ENCODE results near the gene MAPK6.
"Not testable (repeated sequence)": the region's sequence is repeated elsewhere in the genome, so short reads cannot be mapped to it uniquely, and the experiment has no call there.

The MAPK6 gene

DNA sequence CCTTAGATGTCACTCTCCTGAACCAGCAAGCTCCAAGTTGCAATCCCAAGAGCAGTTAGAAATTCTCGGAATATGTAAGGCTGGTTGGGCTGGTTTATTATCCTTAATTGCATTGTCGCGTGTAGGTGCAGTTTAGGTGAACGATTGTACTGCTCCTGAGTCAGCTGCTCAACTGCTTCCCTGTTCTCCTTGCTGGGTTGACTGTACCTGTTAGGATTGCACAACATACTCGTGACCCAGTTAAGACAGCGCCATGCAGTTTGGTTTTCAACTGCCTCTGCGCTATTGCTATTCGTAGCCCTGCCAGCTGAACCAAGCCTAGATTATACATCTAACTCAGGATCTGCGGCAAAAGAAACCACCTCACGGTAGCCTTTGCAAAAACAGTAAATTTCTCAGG lies 52.6 kb downstream of the MAPK6 start:
- no peak overlapping the region for H3K4me3 Mint-ChIP-seq
- DNase-seq (no peak), ATAC-seq (replicated peaks) (no peak)
- H3K27me3 Mint-ChIP-seq, result no peaks in the 10 kb centered on the region
- peaks cover 1 to 14% of the 10 kb centered on the region in 2 donors for H3K4me1 Mint-ChIP-seq
- H3K9me3 Mint-ChIP-seq, result no peaks in the 10 kb centered on the region
- H3K36me3 Mint-ChIP-seq, result peaks cover under 1 to 1% of the 10 kb centered on the region in 2 donors
- H3K27ac Mint-ChIP-seq, result no peak overlapping the region

DNA sequence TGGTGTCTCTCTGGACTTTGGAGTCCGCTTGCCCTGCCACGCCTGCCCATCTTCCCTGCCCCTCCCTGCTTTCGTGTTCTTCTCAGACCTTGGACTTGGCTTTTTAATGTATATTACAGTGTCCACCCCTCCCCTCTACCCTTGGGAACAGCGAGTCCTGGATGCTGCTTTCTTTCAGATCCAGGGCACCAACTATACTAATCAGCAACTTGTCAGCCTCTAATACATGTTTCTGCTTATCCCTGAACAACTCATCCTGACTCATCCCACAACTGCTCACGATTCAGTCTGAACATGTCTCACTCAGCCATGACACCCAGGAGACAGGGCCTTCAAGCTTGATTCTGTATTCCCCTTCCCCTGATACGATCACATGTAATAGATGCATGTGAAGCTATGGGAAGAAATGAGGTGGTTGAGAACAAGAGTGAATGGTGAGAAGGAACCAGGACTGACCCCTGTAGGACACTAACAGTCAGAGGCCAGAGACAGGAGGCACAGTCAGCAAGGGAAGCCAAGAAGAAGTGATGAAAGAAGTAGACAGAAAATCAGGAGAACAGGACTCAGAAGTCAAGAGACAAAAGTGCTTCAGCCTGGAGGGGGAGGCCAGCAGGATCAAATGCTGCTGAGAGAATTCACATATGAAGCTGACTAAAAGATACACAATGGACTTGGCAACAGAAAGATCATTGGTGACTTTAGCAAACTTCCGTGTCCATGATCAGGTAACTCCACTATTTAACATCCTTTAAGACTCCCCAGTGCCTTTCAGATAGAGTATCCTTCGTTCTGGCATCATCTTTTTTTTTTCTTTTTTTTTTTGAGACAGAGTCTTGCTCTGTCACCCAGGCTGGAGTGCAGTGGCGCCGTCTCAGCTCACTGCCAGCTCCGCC lies 58.1 kb downstream of the MAPK6 start:
- ATAC-seq (replicated peaks) (no peak), DNase-seq (no peak)
- no peaks in the 10 kb centered on the region for H3K9me3 Mint-ChIP-seq
- no peaks in the 10 kb centered on the region for H3K36me3 Mint-ChIP-seq
- H3K27ac Mint-ChIP-seq, result no peak overlapping the region
- no peak overlapping the region for H3K4me3 Mint-ChIP-seq
- H3K4me1 Mint-ChIP-seq, result peaks cover 9 to 10% of the 10 kb centered on the region in 2 donors
- peaks cover 3 to 8% of the 10 kb centered on the region in 2 donors for H3K27me3 Mint-ChIP-seq

DNA sequence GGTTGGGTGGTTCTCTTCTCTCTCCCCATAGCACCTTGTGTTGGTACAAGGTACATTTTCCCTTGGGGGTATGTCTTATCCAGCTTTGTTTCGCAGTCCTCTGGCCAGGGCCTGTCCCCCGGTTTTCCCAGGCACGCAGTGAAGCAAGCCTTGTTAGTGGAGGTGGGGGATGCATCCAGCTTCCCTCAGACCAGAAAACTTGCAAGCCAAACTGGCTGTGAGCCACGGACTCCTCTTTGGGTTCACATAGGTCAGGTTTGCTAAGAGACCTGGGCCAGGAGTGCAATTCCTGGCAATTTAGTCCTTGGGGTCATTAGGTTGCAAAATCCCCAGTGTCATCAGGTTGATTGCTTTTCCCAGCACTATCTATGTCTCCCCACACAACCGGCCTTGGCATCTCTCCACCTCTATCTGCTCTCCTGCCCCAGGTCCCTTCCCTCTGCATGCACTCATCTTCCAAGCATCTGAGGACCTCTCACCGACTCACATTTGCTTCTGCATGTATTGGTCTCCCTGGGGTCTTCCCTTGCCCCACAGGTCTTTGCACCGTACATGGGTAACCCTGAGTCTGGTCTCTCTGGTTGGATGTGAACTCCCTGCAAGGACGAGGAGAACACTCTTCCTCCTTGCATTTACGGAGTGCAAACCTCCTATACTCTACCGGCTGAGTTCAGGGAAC lies 59.3 kb downstream of the MAPK6 start:
- ATAC-seq (replicated peaks), result no peak
- no peak overlapping the region for H3K27ac Mint-ChIP-seq

DNA sequence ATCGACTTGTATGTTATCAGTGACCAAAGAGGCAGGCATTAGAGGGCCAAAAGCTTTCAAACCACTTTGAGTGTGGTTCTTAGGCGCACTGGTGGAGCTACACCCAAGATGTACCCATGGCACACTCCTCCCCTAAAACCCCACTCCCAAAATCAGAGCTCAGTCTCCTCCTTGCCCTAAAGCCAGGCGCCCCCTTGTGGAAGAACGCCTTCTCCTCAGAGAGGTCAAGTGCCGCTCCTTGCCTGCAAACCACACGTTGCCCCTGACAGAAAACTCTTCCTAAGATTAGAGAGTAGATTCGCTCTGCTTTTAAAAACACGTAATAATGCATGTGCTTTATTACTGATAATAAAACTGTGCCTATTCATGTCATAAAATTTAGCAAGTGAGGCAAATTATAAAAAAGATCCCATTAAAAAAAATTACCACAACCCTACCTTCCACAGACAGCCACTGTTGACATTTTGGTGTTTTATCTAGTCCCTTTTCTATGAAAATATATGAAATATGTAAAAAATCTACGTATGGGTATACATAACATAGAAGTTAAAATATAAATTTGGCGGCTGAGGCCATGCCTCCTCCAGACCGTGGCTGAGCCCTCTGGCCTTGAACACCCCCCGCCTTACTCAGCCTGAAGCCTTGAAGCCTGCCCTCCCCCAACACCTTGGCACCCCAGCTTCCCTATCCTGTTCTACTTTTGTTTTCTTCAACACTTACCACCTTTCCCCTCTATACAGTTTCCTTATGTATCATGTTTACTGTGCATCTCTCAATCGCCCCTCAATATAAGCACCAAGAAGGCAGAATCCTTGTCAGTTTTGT lies 60.1 kb downstream of the MAPK6 start:
- H3K27ac Mint-ChIP-seq, result peak overlapping the region; percentile 0
- no peaks in the 10 kb centered on the region for H3K9me3 Mint-ChIP-seq
- ATAC-seq (replicated peaks) (peak; percentile 74 to 76), DNase-seq (peak; percentile 40)
- H3K36me3 Mint-ChIP-seq, result no peaks in the 10 kb centered on the region
- no peak overlapping the region for H3K4me3 Mint-ChIP-seq
- H3K4me1 Mint-ChIP-seq, result peaks cover 24 to 26% of the 10 kb centered on the region in 2 donors
- H3K27me3 Mint-ChIP-seq, result peaks cover 7 to 8% of the 10 kb centered on the region in 2 donors

More for the DNA sequence above, 59.3 kb downstream of the MAPK6 start:
- Mint-ChIP-seq H3K36me3 (no peaks in the 10 kb centered on the region), H3K27me3 (peaks cover 3 to 8% of the 10 kb centered on the region in 2 donors), H3K9me3 (no peaks in the 10 kb centered on the region), H3K4me3 (no peak overlapping the region), H3K4me1 (peaks cover 20 to 21% of the 10 kb centered on the region in 2 donors)
- DNase-seq, result no peak

DNA sequence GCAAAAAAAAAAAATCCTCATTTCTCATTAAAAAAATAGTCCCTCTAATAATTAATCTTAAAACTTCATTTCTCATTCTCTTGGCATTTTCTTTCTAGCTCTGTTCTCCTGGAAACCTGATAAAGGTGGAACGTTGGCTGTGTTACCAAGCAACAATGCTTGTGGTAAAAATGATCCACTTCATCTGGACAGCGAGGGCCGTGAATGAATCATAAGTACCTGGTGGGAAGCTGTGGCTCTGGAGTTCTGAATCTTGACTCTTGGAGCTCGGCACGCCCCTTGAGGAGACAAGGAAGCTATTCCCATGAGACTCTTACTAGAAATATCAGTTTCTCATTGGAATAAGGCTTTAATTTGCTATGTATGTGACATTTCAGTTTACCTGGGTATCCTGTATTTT lies 61.0 kb downstream of the MAPK6 start:
- DNase-seq, result no peak
- no peaks in the 10 kb centered on the region for H3K36me3 Mint-ChIP-seq
- no peak for ATAC-seq (replicated peaks)
- peaks cover 7 to 8% of the 10 kb centered on the region in 2 donors for H3K27me3 Mint-ChIP-seq
- peaks cover 24 to 26% of the 10 kb centered on the region in 2 donors for H3K4me1 Mint-ChIP-seq
- H3K27ac Mint-ChIP-seq, result no peak overlapping the region
- H3K4me3 Mint-ChIP-seq, result no peak overlapping the region
- no peaks in the 10 kb centered on the region for H3K9me3 Mint-ChIP-seq

DNA sequence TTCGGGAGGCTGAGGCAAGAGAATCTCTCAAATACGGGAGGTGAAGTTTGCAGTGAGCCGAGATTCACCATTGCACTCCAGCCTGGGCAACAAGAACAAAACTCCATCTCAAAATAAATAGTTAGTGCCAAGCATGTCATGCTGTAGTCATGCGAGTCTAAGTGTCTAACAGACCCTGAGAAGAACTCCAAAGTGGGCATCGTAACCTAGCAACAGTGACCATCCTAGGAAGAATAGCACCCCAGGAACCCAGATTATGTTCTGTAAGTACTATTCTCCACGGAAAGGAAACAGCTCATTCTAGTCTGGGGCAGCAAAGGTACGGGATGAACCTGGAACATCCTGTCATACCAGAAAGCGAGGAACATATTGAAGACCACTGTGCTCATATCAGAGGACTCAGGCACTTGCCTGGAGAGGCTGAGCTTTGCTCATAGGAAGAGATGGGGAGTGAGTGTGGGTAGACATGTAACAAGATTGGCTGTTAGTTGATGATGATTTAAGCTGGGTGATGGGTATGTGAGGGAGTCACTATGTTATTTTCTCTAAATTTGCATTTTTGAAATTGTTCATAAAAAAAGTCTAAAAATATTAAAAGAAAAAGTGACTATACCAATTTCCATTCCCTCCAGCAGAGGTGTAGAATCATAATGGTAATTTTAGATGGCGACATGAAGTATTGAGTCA lies 61.8 kb downstream of the MAPK6 start:
- Mint-ChIP-seq H3K4me3 (no peak overlapping the region), H3K4me1 (peaks cover 24 to 26% of the 10 kb centered on the region in 2 donors), H3K9me3 (no peaks in the 10 kb centered on the region), H3K27me3 (peaks cover 7 to 8% of the 10 kb centered on the region in 2 donors), H3K36me3 (no peaks in the 10 kb centered on the region), H3K27ac (no peak overlapping the region)
- no peak for DNase-seq
- ATAC-seq (replicated peaks), result no peak

DNA sequence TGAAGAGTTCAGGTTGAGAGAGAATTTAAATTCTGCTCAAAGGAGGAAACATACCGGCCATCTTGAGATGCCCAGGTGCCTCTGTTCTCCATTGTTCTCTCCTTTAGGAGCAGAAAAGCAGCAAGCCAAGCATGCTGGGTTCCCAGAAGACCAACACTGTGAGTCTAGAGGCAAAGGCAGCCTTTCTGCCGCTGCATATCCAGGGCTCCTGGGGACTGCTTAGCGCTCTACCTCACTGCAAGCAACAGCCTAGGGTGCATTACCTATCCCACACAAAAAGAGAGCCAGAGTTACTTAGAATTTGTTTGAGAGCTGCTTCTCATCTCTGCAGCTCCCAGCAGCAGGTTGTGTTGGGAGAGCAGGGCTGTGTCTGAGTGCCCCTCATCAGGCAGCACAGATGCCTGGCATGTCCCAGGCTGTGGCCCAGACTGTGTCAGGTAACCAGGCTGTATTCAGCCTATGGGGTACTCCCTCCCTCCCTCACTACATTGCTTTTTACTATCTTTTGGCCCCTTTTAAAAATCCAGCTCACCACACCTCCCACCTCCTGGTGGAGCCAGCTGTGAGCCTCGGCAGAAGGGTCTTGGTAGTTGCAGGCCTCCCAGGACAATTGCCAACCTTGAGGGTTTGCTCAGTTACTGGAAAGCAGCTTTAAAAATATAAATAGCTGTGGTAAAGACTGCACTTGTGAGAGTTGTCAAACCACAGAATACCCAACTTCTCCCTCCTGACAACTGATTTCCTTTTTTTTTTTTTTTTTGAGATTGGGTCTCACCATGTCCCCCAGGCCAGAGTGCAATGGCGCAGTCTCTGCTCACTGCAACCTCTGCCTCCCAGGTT lies 63.4 kb downstream of the MAPK6 start:
- ATAC-seq (replicated peaks) (peak; percentile 74 to 81), DNase-seq (no peak)
- Mint-ChIP-seq H3K4me3 (no peak overlapping the region), H3K9me3 (no peaks in the 10 kb centered on the region), H3K27ac (no peak overlapping the region), H3K4me1 (peaks cover 20 to 26% of the 10 kb centered on the region in 2 donors), H3K36me3 (no peaks in the 10 kb centered on the region), H3K27me3 (peaks cover 7 to 8% of the 10 kb centered on the region in 2 donors)

DNA sequence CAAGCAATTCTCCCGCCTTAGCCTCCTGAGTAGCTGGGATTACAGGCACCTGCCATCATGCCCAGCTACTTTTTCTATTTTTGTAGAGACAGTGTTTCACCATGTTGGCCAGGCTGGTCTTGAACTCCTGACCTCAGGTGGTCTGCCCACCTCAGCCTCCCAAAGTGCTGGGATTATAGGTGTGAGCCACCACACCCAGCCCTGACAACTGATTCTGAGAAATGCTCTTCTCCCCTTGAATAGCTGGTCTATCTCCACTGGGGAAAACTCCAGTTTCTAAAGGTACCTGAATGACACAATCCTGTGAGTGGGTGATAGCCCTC lies 64.0 kb downstream of the MAPK6 start:
- Mint-ChIP-seq H3K4me3 (peak overlapping the region in 1 of 2 donors; percentile 27), H3K4me1 (peaks cover 20 to 26% of the 10 kb centered on the region in 2 donors)
- not testable (repeated sequence) for H3K36me3 Mint-ChIP-seq; H3K9me3 Mint-ChIP-seq; DNase-seq; H3K27me3 Mint-ChIP-seq; ATAC-seq (replicated peaks); H3K27ac Mint-ChIP-seq

DNA sequence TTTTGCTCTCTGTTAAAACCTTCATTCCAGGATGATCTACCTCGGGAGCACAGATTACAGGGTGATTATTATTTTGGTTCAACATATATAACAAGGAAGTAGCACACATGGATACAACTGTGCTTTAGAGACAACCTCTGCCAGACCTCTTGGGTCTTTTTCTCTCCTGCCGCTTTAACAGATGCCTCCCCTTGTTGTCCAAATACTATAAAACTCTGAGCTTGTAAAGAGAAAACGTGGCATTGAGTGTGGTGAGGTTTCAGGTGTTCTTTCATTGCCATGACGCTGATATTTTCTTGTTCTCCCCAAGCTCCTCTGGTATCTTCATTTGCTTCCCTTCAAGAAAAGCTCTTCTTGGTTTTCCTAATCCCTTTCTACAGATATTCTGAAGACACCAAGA lies 64.6 kb downstream of the MAPK6 start:
- no peaks in the 10 kb centered on the region for H3K36me3 Mint-ChIP-seq
- H3K27me3 Mint-ChIP-seq, result peaks cover 6 to 7% of the 10 kb centered on the region in 2 donors
- no peak for ATAC-seq (replicated peaks)
- H3K27ac Mint-ChIP-seq, result no peak overlapping the region
- H3K4me3 Mint-ChIP-seq, result no peak overlapping the region
- H3K9me3 Mint-ChIP-seq, result no peaks in the 10 kb centered on the region
- DNase-seq, result no peak
- peaks cover 18 to 26% of the 10 kb centered on the region in 2 donors for H3K4me1 Mint-ChIP-seq

DNA sequence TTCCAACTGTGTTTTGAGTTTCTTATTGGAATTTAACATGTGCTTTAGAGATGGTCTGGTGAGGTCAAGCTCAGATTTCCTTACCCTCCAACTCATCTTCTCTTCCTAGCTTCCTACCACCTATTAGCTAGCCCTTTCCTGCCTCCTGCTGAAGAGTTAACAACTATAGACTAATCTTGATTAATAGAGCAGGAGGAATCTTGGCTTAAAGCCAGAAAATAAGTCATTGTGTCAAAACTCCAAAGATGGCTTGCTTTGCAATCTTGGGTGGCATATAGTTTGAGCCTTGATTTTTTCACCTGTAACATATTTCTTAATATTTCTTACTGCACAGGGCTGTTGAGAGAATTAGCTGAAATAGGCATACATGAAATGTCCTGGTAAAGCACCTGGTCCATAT lies 66.3 kb downstream of the MAPK6 start:
- Mint-ChIP-seq H3K4me3 (no peak overlapping the region), H3K4me1 (peaks cover 14 to 20% of the 10 kb centered on the region in 2 donors), H3K36me3 (peaks cover 3 to 8% of the 10 kb centered on the region in 2 donors), H3K27ac (no peak overlapping the region), H3K9me3 (peaks cover 6 to 8% of the 10 kb centered on the region in 2 donors), H3K27me3 (peaks cover 12 to 15% of the 10 kb centered on the region in 2 donors)
- ATAC-seq (replicated peaks) (no peak), DNase-seq (no peak)

DNA sequence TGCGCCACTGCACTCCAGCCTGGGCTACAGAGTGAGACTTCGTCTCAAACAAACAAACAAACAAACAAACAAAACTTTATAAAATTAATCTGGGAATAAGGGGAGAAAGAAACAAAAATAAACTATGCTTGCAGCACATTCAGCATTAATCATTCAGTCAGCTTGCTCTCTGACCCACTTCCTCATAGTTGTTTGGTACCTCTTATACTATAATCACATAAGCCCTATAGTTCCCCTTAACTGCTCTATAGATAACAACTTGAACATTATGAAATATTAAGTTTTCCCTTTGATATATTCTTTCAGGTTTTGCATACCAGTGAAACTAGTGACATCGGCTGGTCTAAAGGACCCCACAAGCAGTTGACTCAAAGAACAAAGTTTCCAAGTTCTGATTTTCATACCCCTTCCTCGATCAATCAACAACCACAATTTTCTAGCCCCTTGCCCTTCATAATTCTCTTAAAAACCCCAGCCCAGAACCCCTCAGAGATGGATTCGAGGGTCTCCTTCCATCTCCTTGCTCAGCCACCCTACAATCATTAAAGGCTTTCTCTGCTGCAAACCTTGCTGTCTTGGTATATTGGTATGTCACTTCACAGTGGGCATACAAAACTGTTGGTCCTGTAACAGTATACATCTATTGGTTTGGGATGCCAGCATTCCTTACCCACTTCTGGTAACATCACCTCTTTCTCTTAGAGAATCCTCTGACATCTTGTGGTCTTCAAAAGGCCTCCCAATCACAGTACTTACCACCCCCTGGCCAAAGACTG lies 67.2 kb downstream of the MAPK6 start:
- H3K27me3 Mint-ChIP-seq, result peaks cover 13 to 14% of the 10 kb centered on the region in 2 donors

DNA sequence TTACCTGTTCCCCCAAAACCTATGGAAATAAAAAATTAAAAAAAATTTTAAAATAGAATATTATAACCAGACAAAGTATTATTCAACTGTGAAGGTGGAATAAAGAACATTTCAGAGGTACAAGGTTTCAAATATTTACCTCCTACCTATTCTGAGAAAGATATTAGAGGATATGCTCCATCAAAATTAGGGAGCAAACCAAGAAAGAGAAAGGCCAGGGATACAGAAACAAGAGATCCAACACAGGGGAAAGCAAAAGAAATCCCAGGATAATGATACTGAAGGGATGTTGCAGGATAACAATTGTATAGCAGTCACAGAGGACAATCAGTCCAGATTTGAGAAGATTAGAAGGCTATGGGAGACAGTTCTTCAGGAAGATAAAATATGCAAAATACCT lies 71.2 kb downstream of the MAPK6 start:
- H3K36me3 Mint-ChIP-seq, result peaks cover 5 to 9% of the 10 kb centered on the region in 2 donors
- H3K27ac Mint-ChIP-seq, result no peak overlapping the region
- no peak for DNase-seq
- H3K4me3 Mint-ChIP-seq, result no peak overlapping the region
- no peaks in the 10 kb centered on the region for H3K4me1 Mint-ChIP-seq
- ATAC-seq (replicated peaks), result no peak
- peaks cover 7 to 12% of the 10 kb centered on the region in 2 donors for H3K9me3 Mint-ChIP-seq
- H3K27me3 Mint-ChIP-seq, result peaks cover 9 to 14% of the 10 kb centered on the region in 2 donors

More for the DNA sequence above, 67.2 kb downstream of the MAPK6 start:
- Mint-ChIP-seq H3K4me1 (peaks cover 14 to 20% of the 10 kb centered on the region in 2 donors), H3K4me3 (no peak overlapping the region), H3K9me3 (peaks cover 7 to 12% of the 10 kb centered on the region in 2 donors), H3K36me3 (peaks cover 5 to 9% of the 10 kb centered on the region in 2 donors), H3K27ac (no peak overlapping the region)
- no peak for DNase-seq
- ATAC-seq (replicated peaks), result no peak
